DND-41 (cell line): ENCODE results near the gene SEC14L5.

ENCODE experiments used
- EZH2 ChIP-seq: IDR thresholded peaks from 3 replicates; pipeline ENCODE4 v1.6.1; 2012; ENCODE audit warnings: borderline replicate concordance, low read depth, mild to moderate bottlenecking, moderate library complexity, low read length, inconsistent platforms; ENCODE audit not compliant: severe bottlenecking
- TF ChIP-seq, protein P1 (sequence below): IDR thresholded peaks from 2 replicates; pipeline ENCODE4 v1.5.1; 2012; ENCODE audit warnings: borderline replicate concordance, low read length, moderate library complexity, mild to moderate bottlenecking; ENCODE audit not compliant: poor library complexity, severe bottlenecking; ENCODE audit errors: extremely low read depth

DNA sequence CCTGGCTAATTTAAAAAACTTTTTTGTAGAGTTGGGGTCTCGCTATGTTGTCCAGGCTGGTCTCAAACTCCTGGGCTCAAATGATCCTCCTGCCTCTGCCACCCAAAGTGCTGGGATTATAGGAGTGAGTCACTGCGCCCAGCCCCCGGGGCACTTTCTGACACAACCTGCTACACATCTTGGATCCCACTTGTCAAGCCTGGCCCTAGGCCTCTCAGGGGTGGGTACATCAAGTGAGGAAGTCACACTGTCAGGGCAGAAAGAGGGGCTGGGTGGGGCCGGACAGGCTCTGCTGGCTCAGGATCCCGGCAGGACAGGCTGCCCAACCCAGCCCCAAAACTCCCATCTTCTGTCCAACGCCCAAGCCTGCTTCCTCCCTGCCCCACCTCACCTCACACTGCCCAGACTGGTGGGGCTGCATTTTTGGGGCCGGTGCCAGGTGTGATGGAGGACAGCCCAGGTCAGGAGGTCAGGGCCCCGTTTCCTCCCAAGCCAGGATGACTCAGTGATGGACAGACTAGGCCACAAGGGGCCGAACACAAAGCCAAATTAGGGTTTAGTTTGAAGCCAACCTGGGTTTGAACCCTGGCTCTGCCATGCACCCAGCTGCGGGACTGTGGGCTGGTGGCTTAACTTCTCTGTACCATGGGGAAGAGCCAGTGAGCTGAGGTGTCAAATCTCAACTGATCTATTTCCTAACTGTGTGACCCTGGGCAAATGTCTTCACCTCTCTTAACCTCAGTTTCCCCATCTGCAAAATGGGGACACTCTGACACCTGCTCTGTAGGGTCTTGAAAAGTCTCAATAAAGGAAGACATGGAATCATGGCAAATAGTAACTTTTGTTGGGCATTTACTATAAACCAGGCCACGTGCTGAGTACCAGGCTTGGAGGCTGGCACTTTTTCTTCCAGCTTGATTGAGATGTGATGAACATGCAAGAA lies 12.3 kb upstream of the SEC14L5 start:
- TF ChIP-seq, protein P1, sequence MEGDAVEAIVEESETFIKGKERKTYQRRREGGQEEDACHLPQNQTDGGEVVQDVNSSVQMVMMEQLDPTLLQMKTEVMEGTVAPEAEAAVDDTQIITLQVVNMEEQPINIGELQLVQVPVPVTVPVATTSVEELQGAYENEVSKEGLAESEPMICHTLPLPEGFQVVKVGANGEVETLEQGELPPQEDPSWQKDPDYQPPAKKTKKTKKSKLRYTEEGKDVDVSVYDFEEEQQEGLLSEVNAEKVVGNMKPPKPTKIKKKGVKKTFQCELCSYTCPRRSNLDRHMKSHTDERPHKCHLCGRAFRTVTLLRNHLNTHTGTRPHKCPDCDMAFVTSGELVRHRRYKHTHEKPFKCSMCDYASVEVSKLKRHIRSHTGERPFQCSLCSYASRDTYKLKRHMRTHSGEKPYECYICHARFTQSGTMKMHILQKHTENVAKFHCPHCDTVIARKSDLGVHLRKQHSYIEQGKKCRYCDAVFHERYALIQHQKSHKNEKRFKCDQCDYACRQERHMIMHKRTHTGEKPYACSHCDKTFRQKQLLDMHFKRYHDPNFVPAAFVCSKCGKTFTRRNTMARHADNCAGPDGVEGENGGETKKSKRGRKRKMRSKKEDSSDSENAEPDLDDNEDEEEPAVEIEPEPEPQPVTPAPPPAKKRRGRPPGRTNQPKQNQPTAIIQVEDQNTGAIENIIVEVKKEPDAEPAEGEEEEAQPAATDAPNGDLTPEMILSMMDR = no peak
- no peak for TF ChIP-seq EZH2
